Measurements from ENCODE around the gene CBX1. TPM values are rescaled to one million over a fixed set of nuclear protein-coding genes. Genes with fewer than 3 reads are reported as not detected.
"Not testable (repeated sequence)": the region's sequence is repeated elsewhere in the genome, so short reads cannot be mapped to it uniquely, and the experiment has no call there.

Gene CBX1
- total and polyA plus RNA-seq, 2 of the 13 experiments (the other 11 are each of a cell fraction or from before 2014, with no cell fraction given), result 17.8 to 108 TPM

GRCh38 chr17:48036693-48037035, 64.6 kb downstream of the CBX1 start (continued):
- TF ChIP-seq TCF12 (IDR thresholded peaks at IDR 0.05) (no peak), TCF12 (CRISPR knock-in tag; IDR thresholded peaks at IDR 0.05) (peak; percentile 16; the same call in 1 of the 2 replicates), ZNF142 (CRISPR knock-in tag; IDR thresholded peaks at IDR 0.05) (peak; percentile 28; the same call in 1 of the 2 replicates), ZNF431 (CRISPR knock-in tag; IDR thresholded peaks at IDR 0.05; ENCODE audit: borderline replicate concordance, low read depth) (peak; percentile 62; the same call in 1 of the 2 replicates), KAT8 (CRISPR knock-in tag; IDR thresholded peaks at IDR 0.05) (no peak)

DNA sequence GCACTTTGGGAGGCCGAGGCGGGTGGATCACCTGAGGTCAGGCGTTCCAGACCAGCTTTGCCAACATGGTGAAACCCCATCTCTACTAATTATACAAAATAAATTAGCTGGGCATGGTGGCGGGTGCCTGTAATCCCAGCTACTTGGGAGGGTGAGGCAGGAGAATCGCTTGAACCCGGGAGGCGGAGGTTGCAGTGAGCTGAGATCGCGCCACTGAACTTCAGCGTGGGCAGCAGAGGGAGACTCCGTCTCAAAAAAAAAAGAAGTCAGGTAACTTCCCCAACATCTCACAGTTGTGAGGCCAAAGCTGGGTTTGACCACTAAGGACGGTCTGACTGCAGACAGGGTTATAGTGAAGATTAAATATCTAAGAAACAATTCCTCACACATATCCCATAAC, 66.5 kb downstream of the CBX1 start:
- peaks cover 1 to 61% of the 10 kb centered on the region in 2 experiments; a peak in 4 of 5 replicates for H3K27me3 ChIP-seq (ENCODE audit: control insufficient read depth in 1 of 2, insufficient read depth in 2 of 2, low read length in 2 of 2)
- POLR2A ChIA-PET, result interaction anchor here (0.9 to 4.5 kb wide), 2 partner anchors 9 to 14 kb away, joined by 3 to 25 read pairs; partner anchors contain the start of gene NFE2L1
- H3K79me2 ChIP-seq (ENCODE audit: insufficient read depth, low read length); H3K9me3 ChIP-seq (ENCODE audit: low read length); FAIRE-seq; H4K20me1 ChIP-seq (ENCODE audit: insufficient read depth, low read length); CTCF ChIA-PET (ENCODE audit: low intra/inter-chr PET ratio, low total read pairs); H2AFZ ChIP-seq (ENCODE audit: low read length); BruUV-seq (replicated peaks); H3K9ac ChIP-seq (ENCODE audit: insufficient read depth, low read depth, low read length); H3K4me2 ChIP-seq (ENCODE audit: low read depth, low read length); H3K4me3 ChIP-seq (replicated peaks in 1 of 3; ENCODE audit: insufficient read depth in 1 of 3, low read depth in 2 of 3, low read length in 3 of 3); DNase-seq (ENCODE audit: low spot score); intact Hi-C loops (cut with micrococcal nuclease; ENCODE audit: unreplicated experiment); ATAC-seq; in situ Hi-C loops (cut with HindIII; ENCODE audit: extremely low pct_ligation_motif_present, low pct_unique_long_range_greater_than_20kb); H3K36me3 ChIP-seq (replicated peaks in 1 of 2; ENCODE audit: control insufficient read depth in 1 of 2, insufficient read depth in 2 of 2, low read length in 2 of 2); H3K27ac ChIP-seq (ENCODE audit: extremely low read length, insufficient read depth, low read length): not testable (repeated sequence)
- peaks cover 26% of the 10 kb centered on the region for H3K4me1 ChIP-seq (ENCODE audit: insufficient read depth, low read length)
- WGBS (ENCODE audit: low lambda C conversion rate), result 75% methylated on average over 12 of the region's 12 CpGs
- TF ChIP-seq, protein P1, sequence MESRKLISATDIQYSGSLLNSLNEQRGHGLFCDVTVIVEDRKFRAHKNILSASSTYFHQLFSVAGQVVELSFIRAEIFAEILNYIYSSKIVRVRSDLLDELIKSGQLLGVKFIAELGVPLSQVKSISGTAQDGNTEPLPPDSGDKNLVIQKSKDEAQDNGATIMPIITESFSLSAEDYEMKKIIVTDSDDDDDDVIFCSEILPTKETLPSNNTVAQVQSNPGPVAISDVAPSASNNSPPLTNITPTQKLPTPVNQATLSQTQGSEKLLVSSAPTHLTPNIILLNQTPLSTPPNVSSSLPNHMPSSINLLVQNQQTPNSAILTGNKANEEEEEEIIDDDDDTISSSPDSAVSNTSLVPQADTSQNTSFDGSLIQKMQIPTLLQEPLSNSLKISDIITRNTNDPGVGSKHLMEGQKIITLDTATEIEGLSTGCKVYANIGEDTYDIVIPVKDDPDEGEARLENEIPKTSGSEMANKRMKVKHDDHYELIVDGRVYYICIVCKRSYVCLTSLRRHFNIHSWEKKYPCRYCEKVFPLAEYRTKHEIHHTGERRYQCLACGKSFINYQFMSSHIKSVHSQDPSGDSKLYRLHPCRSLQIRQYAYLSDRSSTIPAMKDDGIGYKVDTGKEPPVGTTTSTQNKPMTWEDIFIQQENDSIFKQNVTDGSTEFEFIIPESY (CRISPR knock-in tag; IDR thresholded peaks at IDR 0.05), result peak; percentile 55; the same call in 1 of the 2 replicates
- TF ChIP-seq CTCF (CRISPR knock-in tag; IDR thresholded peaks at IDR 0.05) (0 out of 2 replicates have a peak, but pooled peaks have one; percentile 24), STAG1 (CRISPR knock-in tag; IDR thresholded peaks at IDR 0.05) (peak; percentile 27; the same call in 1 of the 2 replicates)
